H1 (cell line): Measurements from ENCODE around the gene HSPA6. TPM values are rescaled to one million over a fixed set of nuclear protein-coding genes. Genes with fewer than 3 reads are reported as not detected.
"Not testable (repeated sequence)": the region's sequence is repeated elsewhere in the genome, so short reads cannot be mapped to it uniquely, and the experiment has no call there.

Experiments used
- CTCF ChIA-PET: fragments of 300-600 bp; sonication (Branson Sonifier 250); formaldehyde crosslinking; loops from one replicate; lab custom pipeline; 2021; ENCODE audit not compliant: partially characterized antibody; lab: Charles Lee
- POLR2A ChIA-PET: fragments of 300-600 bp; sonication (Branson Sonifier 250); formaldehyde crosslinking; loops from one replicate; lab custom pipeline; 2021; ENCODE audit warnings: inconsistent platforms; ENCODE audit not compliant: partially characterized antibody; lab: Charles Lee
- DNase-seq, 2 experiments: peaks; one replicate each; pipeline versions ENCODE4 v3.0.0 to v3.0.0-alpha.2; 2010 to 2022; ENCODE audit warnings: low spot score in 2 of 2, low read depth in 1 of 2, mixed read lengths in 1 of 2
- FAIRE-seq: peaks from 2 replicates; lab custom pipeline; 2011; peaks lifted over from hg19 to GRCh38; lab: Jason Lieb, UNC
- H2AFZ ChIP-seq: 2 replicates; pipeline ENCODE4 v1.8.1; 2012; ENCODE audit warnings: low read length, inconsistent platforms
- H2AK5ac ChIP-seq: 2 replicates; pipeline ENCODE4 v1.6.1; 2013; ENCODE audit warnings: low read depth, low read length
- H2BK120ac ChIP-seq: replicated peaks from 2 replicates; pipeline ENCODE3; 2013; ENCODE audit warnings: low read depth, low read length, inconsistent platforms
- H2BK12ac ChIP-seq: 2 replicates; pipeline ENCODE4 v1.6.1; 2013; ENCODE audit warnings: low read depth, low read length
- H2BK15ac ChIP-seq: 2 replicates; pipeline ENCODE4 v1.6.1; 2013; ENCODE audit warnings: low read length
- H2BK20ac ChIP-seq: 2 replicates; pipeline ENCODE4 v1.6.1; 2013; ENCODE audit warnings: low read length
- H2BK5ac ChIP-seq: 2 replicates; pipeline ENCODE4 v1.6.1; 2013; ENCODE audit warnings: low read depth, low read length
- H3K14ac ChIP-seq: 2 replicates; pipeline ENCODE4 v1.6.1; 2013; ENCODE audit warnings: inconsistent platforms; ENCODE audit not compliant: insufficient read length
- H3K18ac ChIP-seq: 2 replicates; pipeline ENCODE4 v1.6.1; 2013; ENCODE audit warnings: low read length; ENCODE audit errors: extremely low read depth
- H3K23ac ChIP-seq: 2 replicates; pipeline ENCODE4 v1.6.1; 2013; ENCODE audit warnings: inconsistent platforms; ENCODE audit not compliant: insufficient read length
- H3K23me2 ChIP-seq: 2 replicates; pipeline ENCODE4 v1.6.1; 2013; ENCODE audit warnings: low read depth, low read length
- H3K27ac ChIP-seq: 2 replicates; pipeline ENCODE4 v1.6.1; 2011; ENCODE audit warnings: low read depth, low read length, inconsistent platforms
- H3K27me3 ChIP-seq, 4 experiments: replicated peaks in 1 of 4; 1 replicate in 1 of 4; 2 replicates in 3 of 4; pipeline versions ENCODE4 v1.6.1 to v1.8.1; 2011 to 2013; ENCODE audit warnings: low read length in 3 of 4, mild to moderate bottlenecking in 3 of 4, inconsistent platforms in 2 of 4, mixed read lengths in 2 of 4, moderate library complexity in 1 of 4; ENCODE audit not compliant: control insufficient read depth in 3 of 4, insufficient read depth in 3 of 4; ENCODE audit errors: extremely low read depth in 1 of 4
- H3K36me3 ChIP-seq, 4 experiments: 2 replicates each; pipeline versions ENCODE4 v1.6.1 to v1.8.1; 2011 to 2013; ENCODE audit warnings: mild to moderate bottlenecking in 4 of 4, low read length in 3 of 4, moderate library complexity in 2 of 4, control low read depth in 1 of 4, inconsistent platforms in 1 of 4; ENCODE audit not compliant: insufficient read depth in 4 of 4, control insufficient read depth in 2 of 4
- H3K4ac ChIP-seq: replicated peaks from 2 replicates; pipeline ENCODE3; 2013; ENCODE audit warnings: low read length, low read depth, mixed read lengths, inconsistent platforms; ENCODE audit not compliant: insufficient read length
- H3K4me1 ChIP-seq, 4 experiments: replicated peaks in 1 of 4; 1 replicate in 1 of 4; 2 replicates in 3 of 4; pipeline versions ENCODE4 v1.6.1 to v1.8.1; 2011 to 2013; ENCODE audit warnings: low read length in 3 of 4, inconsistent platforms in 2 of 4, mixed read lengths in 1 of 4; ENCODE audit not compliant: insufficient read depth in 4 of 4, control insufficient read depth in 3 of 4
- H3K4me2 ChIP-seq, 2 experiments: 2 replicates each; pipeline versions ENCODE4 v1.6.1 to v1.8.1; 2011 to 2013; ENCODE audit warnings: low read depth in 2 of 2, low read length in 2 of 2, control low read depth in 1 of 2, inconsistent platforms in 1 of 2, mild to moderate bottlenecking in 1 of 2; ENCODE audit not compliant: insufficient read depth in 1 of 2
- H3K4me3 ChIP-seq, 4 experiments: fragments of 200-600, 300-600 bp in 1 of 4; sonication (generic), shearing (Covaris generic), sonication (Bioruptor Twin) in 1 of 4; 2 replicates each; pipeline versions ENCODE4 v1.5.1 to v1.8.1; 2011 to 2016; ENCODE audit warnings: low read length in 4 of 4, low read depth in 3 of 4, control low read depth in 2 of 4, inconsistent platforms in 2 of 4, mild to moderate bottlenecking in 2 of 4, mixed read lengths in 1 of 4, moderate library complexity in 1 of 4; ENCODE audit not compliant: insufficient read depth in 2 of 4; ENCODE audit errors: extremely low read depth in 1 of 4
- H3K56ac ChIP-seq: replicated peaks from 2 replicates; pipeline ENCODE3; 2013; ENCODE audit warnings: low read depth, mild to moderate bottlenecking, mixed read lengths, low read length, inconsistent platforms; ENCODE audit not compliant: insufficient read length
- H3K79me1 ChIP-seq: 2 replicates; pipeline ENCODE4 v1.6.1; 2013; ENCODE audit warnings: low read depth, low read length, control low read depth
- H3K79me2 ChIP-seq, 2 experiments: 2 replicates each; pipeline versions ENCODE4 v1.6.1 to v1.8.1; 2012 to 2013; ENCODE audit warnings: low read length in 2 of 2, mild to moderate bottlenecking in 2 of 2, inconsistent platforms in 1 of 2; ENCODE audit not compliant: insufficient read depth in 2 of 2, control insufficient read depth in 1 of 2
- H3K9ac ChIP-seq, 4 experiments: replicated peaks in 1 of 4; 1 replicate in 1 of 4; 2 replicates in 3 of 4; pipeline versions ENCODE4 v1.6.1 to v1.8.1; 2011 to 2013; ENCODE audit warnings: low read depth in 3 of 4, low read length in 3 of 4, control low read depth in 2 of 4, mild to moderate bottlenecking in 2 of 4, moderate library complexity in 2 of 4, inconsistent platforms in 1 of 4; ENCODE audit errors: extremely low read depth in 1 of 4
- H3K9me3 ChIP-seq, 2 experiments: 2 replicates each; pipeline versions ENCODE4 v1.6.1 to v1.8.1; 2012 to 2013; ENCODE audit warnings: mild to moderate bottlenecking in 2 of 2, moderate library complexity in 2 of 2, control low read depth in 1 of 2, inconsistent platforms in 1 of 2, low read depth in 1 of 2, low read length in 1 of 2, mixed read lengths in 1 of 2; ENCODE audit not compliant: insufficient read depth in 2 of 2
- H4K20me1 ChIP-seq, 2 experiments: replicated peaks in 1 of 2; 2 replicates each; pipeline versions ENCODE3 to v1.8.1; 2011 to 2013; ENCODE audit warnings: inconsistent platforms in 2 of 2, low read length in 2 of 2, mild to moderate bottlenecking in 1 of 2; ENCODE audit not compliant: insufficient read depth in 2 of 2, control insufficient read depth in 1 of 2
- H4K5ac ChIP-seq: 2 replicates; pipeline ENCODE4 v1.6.1; 2013; ENCODE audit warnings: low read length, low read depth, mixed read lengths, inconsistent platforms; ENCODE audit not compliant: insufficient read length
- H4K8ac ChIP-seq: 2 replicates; pipeline ENCODE4 v1.8.0; 2013; ENCODE audit warnings: mild to moderate bottlenecking, moderate library complexity, low read length, inconsistent platforms; ENCODE audit not compliant: insufficient read depth; ENCODE audit errors: extremely low read depth
- H4K91ac ChIP-seq: replicated peaks from 2 replicates; pipeline ENCODE3; 2013; ENCODE audit warnings: low read length, mixed read lengths, inconsistent platforms; ENCODE audit not compliant: insufficient read length
- CEBPB ChIP-seq: IDR thresholded peaks from 2 replicates; pipeline ENCODE4 v1.6.1; 2012; ENCODE audit warnings: low read depth, low read length
- WGBS, 2 experiments: shearing (Covaris generic) in 1 of 2; methylation state at CpG; one replicate each; pipeline versions ENCODE4 v1.1.6 to v1.1.7; 2013 to 2015; ENCODE audit warnings: low lambda C conversion rate in 2 of 2, mixed read lengths in 2 of 2, inconsistent platforms in 1 of 2, low coverage in 1 of 2, missing lambda C conversion rate in 1 of 2; ENCODE audit not compliant: insufficient replicate concordance in 2 of 2, insufficient coverage in 1 of 2, insufficient read length in 1 of 2; ENCODE audit errors: extremely low coverage in 1 of 2, missing lambda C conversion rate in 1 of 2; 5-methylcytosine and 5-hydroxymethylcytosine counted together
- polyA plus RNA-seq, 7 experiments: library from polyadenylated mRNA; depleted of rRNA in 3 of 7; stranded (reverse) in 5 of 7; unstranded in 2 of 7; fragments of >200 nt in 5 of 7; fragments of 200-250 nt in 2 of 7; gene quantifications; 1 replicate in 5 of 7; 2 replicates in 1 of 7; 4 replicates in 1 of 7; pipeline versions ENCODE4 v1.2.1 to v1.2.3, GENCODE V29; 2011 to 2013; ENCODE audit warnings: missing spikeins in 2 of 7, mixed read lengths in 2 of 7
- total RNA-seq: library from RNA; stranded (reverse); fragmentation: NEBNext Ultra II Directional; extraction: Animal tissue kit (Norgen Biotek cat#: 25700); gene quantifications from 2 replicates; pipeline ENCODE4 v1.2.1, GENCODE V29; 2021

Gene HSPA6
- total and polyA plus RNA-seq, 2 of the 8 experiments (the other 6 are each of a cell fraction or from before 2014, with no cell fraction given), result 0.06 to 0.15 TPM

DNA sequence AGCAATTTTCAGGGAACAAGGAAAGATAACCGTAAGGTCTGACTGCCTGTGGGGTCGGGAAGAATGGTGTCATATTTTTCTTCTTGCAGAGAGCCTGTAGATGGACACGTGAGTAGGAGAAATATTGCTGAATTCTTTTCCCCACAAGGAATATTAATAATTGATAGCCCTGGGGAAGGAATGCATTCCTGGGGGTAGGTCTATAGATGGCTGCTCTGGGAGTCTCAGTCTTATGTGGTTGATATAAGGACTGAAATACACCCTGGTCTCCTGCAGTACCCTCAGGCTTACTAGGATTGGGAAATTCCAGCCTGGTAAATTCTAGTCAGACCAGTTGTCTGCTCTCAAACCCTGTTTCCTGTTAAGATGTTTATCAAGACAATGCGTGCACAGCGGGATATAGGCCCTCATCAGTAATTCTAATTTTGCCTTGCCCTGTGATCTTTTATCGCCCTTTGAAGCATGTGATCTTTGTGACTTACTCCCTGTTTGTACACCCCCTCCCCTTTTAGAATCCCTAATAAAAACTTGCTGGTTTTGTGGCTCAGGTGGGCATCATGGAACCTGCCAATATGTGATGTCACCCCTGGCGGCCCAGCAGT is 12.8 kb downstream of the HSPA6 start:
- H2AFZ ChIP-seq, H3K79me1 ChIP-seq, H2BK5ac ChIP-seq, H2BK120ac ChIP-seq, POLR2A ChIA-PET, H3K14ac ChIP-seq, DNase-seq, H4K5ac ChIP-seq, H3K4me2 ChIP-seq, H4K8ac ChIP-seq, H3K23ac ChIP-seq, H3K79me2 ChIP-seq, H3K23me2 ChIP-seq, H2BK12ac ChIP-seq, H3K9ac ChIP-seq, H4K91ac ChIP-seq, H4K20me1 ChIP-seq, H3K4me1 ChIP-seq, H3K27me3 ChIP-seq, H2BK20ac ChIP-seq, FAIRE-seq, H3K18ac ChIP-seq, H3K27ac ChIP-seq, H3K36me3 ChIP-seq, H2AK5ac ChIP-seq, H2BK15ac ChIP-seq, H3K4me3 ChIP-seq, H3K9me3 ChIP-seq, CTCF ChIA-PET, H3K56ac ChIP-seq, H3K4ac ChIP-seq: not testable (repeated sequence)
- WGBS, 2 experiments, result 83% methylated on average over 5 of the region's 7 CpGs; no CpG with 5 or more reads in 1 of the 2 experiments
- TF ChIP-seq CEBPB, result 0 out of 2 replicates have a peak, but pooled peaks have one; percentile 9
